Progenitor cell of endocrine pancreas (in vitro differentiated cells): ENCODE results near the gene BTBD17. TPM values are rescaled to one million over a fixed set of nuclear protein-coding genes. Genes with fewer than 3 reads are reported as not detected.
"Not testable (repeated sequence)": the region's sequence is repeated elsewhere in the genome, so short reads cannot be mapped to it uniquely, and the experiment has no call there.

Source experiments
- DNase-seq: peaks from one replicate; pipeline ENCODE4 v3.0.0; 2021; ENCODE audit warnings: low spot score; ENCODE audit not compliant: unreplicated experiment
- H3K27ac Mint-ChIP-seq: 2 replicates; pipeline ENCODE4 v1.8.0; 2021; ENCODE audit warnings: mild to moderate bottlenecking, moderate library complexity, mixed read lengths
- H3K27me3 Mint-ChIP-seq: 2 replicates; pipeline ENCODE4 v1.8.0; 2021; ENCODE audit warnings: mixed read lengths
- H3K36me3 Mint-ChIP-seq: 2 replicates; pipeline ENCODE4 v1.8.0; 2022; ENCODE audit warnings: mixed read lengths; ENCODE audit not compliant: insufficient read depth
- H3K4me1 Mint-ChIP-seq: 2 replicates; pipeline ENCODE4 v1.8.0; 2021; ENCODE audit warnings: low read depth, mixed read lengths
- H3K4me3 Mint-ChIP-seq: 2 replicates; pipeline ENCODE4 v1.8.0; 2021; ENCODE audit warnings: low read depth, mild to moderate bottlenecking, moderate library complexity, mixed read lengths
- H3K9me3 Mint-ChIP-seq: 2 replicates; pipeline ENCODE4 v1.8.0; 2021; ENCODE audit warnings: low read depth, mixed read lengths
- long read RNA-seq: library from polyadenylated mRNA; unstranded; transcript quantifications from one replicate; pipeline ENCODE4 v2.0.0, GENCODE V29; 2020
- total RNA-seq: library from RNA; stranded (reverse); gene quantifications from 2 replicates; pipeline ENCODE4 v1.2.1, GENCODE V29; 2021
- TF ChIP-seq, protein P1 (sequence below): fragments of 200-600 bp; sonication (generic); IDR thresholded peaks from one replicate; pipeline ENCODE4 v1.5.0; 2021; ENCODE audit warnings: antibody characterized with exemption, mild to moderate bottlenecking; ENCODE audit not compliant: unreplicated experiment

BTBD17 gene, protein sequence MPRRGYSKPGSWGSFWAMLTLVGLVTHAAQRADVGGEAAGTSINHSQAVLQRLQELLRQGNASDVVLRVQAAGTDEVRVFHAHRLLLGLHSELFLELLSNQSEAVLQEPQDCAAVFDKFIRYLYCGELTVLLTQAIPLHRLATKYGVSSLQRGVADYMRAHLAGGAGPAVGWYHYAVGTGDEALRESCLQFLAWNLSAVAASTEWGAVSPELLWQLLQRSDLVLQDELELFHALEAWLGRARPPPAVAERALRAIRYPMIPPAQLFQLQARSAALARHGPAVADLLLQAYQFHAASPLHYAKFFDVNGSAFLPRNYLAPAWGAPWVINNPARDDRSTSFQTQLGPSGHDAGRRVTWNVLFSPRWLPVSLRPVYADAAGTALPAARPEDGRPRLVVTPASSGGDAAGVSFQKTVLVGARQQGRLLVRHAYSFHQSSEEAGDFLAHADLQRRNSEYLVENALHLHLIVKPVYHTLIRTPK
- 2.8 and 3.4 TPM in 2 replicates for total RNA-seq
- long read RNA-seq: 0 reads

DNA sequence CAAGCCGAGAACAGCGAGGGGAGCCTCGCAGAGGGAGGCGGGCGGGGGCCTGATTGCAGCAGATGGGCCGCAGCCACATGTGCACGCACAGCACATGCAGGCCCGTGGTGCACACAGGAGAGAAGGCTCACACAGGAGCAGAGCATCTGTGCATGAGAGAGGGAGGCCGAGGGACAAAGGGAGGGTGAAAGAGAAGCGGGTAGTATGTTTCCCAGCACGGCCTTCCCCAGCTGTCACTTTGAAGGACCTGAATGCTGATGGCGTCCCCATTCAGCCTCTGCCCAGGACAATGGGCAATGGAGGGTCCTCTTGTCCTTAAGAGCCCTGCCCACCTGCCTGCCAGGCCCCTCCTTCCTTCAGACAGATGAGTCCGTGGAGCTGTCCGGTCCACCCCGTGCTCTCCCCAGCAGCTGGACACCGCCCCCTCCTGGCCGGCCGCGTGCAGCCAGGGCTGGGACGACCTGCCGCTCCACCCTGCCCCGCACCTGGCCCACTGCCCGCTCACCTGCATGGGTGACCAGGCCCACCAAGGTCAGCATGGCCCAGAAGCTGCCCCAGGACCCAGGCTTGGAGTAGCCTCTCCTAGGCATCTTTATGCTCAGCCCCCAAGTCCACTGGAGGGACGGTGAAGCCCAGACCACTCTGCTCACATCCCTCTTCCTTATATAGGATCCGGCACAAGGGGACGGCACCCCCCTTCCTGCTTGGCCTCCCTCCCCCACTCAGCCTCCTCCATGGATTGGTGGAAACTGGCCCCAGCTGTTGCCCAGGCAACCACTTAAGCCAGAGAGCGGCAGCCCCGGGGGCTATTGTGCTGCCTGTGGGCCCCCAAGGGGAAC is at the start of gene BTBD17:
TSS of gene BTBD17 (minus strand) at position 639 of the 839 bp plus-strand sequence. CDS start at position 590, 49 bp downstream.
- Mint-ChIP-seq H3K4me1 (peaks cover 7% of the 10 kb centered on the region), H3K9me3 (no peaks in the 10 kb centered on the region), H3K27ac (no peak within 1 kb of the TSS), H3K4me3 (no peak within 1 kb of the TSS), H3K27me3 (peaks cover 18% of the 10 kb centered on the region), H3K36me3 (no peaks in the 10 kb centered on the region)
- TF ChIP-seq, protein P1, sequence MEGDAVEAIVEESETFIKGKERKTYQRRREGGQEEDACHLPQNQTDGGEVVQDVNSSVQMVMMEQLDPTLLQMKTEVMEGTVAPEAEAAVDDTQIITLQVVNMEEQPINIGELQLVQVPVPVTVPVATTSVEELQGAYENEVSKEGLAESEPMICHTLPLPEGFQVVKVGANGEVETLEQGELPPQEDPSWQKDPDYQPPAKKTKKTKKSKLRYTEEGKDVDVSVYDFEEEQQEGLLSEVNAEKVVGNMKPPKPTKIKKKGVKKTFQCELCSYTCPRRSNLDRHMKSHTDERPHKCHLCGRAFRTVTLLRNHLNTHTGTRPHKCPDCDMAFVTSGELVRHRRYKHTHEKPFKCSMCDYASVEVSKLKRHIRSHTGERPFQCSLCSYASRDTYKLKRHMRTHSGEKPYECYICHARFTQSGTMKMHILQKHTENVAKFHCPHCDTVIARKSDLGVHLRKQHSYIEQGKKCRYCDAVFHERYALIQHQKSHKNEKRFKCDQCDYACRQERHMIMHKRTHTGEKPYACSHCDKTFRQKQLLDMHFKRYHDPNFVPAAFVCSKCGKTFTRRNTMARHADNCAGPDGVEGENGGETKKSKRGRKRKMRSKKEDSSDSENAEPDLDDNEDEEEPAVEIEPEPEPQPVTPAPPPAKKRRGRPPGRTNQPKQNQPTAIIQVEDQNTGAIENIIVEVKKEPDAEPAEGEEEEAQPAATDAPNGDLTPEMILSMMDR: peak; percentile 75
- DNase-seq: peak; percentile 52

DNA sequence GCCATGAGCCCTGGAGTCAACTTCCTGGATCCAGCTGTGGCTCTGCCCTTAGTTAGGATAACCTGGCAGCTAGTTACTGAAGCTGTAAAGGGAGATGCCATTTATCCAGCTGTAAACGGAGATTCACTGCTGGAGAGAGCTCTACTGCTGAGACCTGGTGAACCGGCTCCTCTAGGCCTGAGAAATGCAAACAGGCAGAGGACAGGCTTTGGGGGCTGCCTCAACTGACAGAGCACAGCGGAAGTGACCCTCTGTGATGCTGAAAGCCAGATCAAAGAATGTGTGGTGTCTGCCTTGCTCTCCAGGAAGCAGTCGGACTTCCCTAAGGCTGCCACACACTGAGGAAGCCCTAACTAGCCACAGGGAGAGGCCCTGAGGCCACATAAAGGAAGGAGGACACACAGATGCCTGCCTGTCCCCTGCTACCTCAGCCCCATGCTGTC is 48.4 kb upstream of the BTBD17 start:
- peaks cover 5% of the 10 kb centered on the region for H3K9me3 Mint-ChIP-seq

DNA sequence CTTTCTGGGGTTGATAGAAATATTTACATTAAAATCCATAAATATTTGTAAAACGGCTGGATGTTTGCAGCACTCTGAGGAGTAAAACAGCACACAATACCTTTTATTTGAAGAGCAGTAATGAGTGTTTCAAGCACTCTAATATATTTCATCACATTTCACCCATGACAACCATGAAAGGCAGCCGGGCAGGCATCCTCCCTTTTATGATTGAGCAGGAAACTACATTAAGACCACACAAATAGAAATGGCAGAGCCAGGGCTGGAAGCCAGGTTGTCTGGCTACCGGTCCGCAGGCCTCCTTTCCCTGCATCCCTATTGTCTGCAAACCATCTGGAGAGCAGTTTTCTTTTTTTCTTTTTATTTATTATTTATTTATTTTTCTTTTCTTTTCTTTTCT is 47.1 kb upstream of the BTBD17 start:
- Mint-ChIP-seq H3K4me3 (no peak overlapping the region), H3K27ac (no peak overlapping the region), H3K9me3 (peaks cover 5% of the 10 kb centered on the region), H3K36me3 (no peaks in the 10 kb centered on the region), H3K27me3 (peaks cover 3% of the 10 kb centered on the region), H3K4me1 (peaks cover 13% of the 10 kb centered on the region)
- no peak for DNase-seq
- TF ChIP-seq, protein P1: no peak

More for the DNA sequence above, 48.4 kb upstream of the BTBD17 start:
- Mint-ChIP-seq H3K4me3 (no peak overlapping the region), H3K36me3 (no peaks in the 10 kb centered on the region), H3K27ac (no peak overlapping the region), H3K4me1 (peaks cover 9% of the 10 kb centered on the region), H3K27me3 (no peaks in the 10 kb centered on the region)
- no peak for DNase-seq
- TF ChIP-seq, protein P1: no peak

DNA sequence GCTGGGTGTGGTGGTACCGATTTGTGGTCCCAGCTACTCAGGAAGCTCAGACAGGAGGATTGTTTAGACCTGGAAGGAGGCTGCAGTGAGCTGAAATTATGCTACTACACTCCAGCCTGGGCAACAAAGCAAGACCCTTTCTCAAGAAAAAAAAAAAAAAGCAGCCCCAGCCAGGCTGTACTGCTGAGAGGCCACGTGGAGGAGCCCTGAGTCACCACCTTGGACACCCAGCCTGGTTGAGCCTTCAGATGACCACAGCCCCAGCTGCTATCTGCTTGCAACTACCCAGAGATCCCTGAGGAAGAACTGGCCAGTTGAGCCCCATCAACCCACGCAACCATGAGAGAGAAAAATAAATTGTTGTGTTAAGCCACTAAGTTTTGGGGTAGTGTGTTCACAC is 46.6 kb upstream of the BTBD17 start:
- peaks cover 18% of the 10 kb centered on the region for H3K4me1 Mint-ChIP-seq
- no peak overlapping the region for H3K27ac Mint-ChIP-seq
- peaks cover 5% of the 10 kb centered on the region for H3K9me3 Mint-ChIP-seq
- peaks cover 3% of the 10 kb centered on the region for H3K27me3 Mint-ChIP-seq
- no peaks in the 10 kb centered on the region for H3K36me3 Mint-ChIP-seq
- H3K4me3 Mint-ChIP-seq: no peak overlapping the region
- DNase-seq: no peak
- TF ChIP-seq, protein P1: no peak

DNA sequence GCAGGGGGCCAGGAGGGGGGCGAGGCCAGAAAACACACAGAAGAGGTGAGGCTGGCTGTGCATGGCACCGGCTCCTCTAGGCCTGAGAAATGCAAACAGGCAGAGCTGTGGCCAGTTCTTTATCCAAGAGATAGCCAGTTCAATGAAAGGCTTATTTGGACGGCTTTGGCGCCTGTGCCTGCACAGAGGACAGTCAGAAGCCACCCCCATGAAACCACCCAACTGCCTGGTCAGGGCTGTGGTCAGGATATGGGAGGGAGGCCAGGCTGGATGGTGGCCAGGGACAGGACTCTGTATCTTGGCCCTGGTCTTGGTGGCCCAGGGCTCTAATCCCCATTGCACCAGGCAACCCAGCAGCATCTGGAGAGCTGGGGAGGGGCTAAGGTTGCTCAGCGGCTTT is 45.7 kb upstream of the BTBD17 start:
- Mint-ChIP-seq H3K4me3 (no peak overlapping the region), H3K36me3 (no peaks in the 10 kb centered on the region), H3K9me3 (peaks cover 5% of the 10 kb centered on the region), H3K4me1 (peaks cover 18% of the 10 kb centered on the region), H3K27ac (no peak overlapping the region), H3K27me3 (peaks cover 3% of the 10 kb centered on the region)
- TF ChIP-seq, protein P1: no peak
- no peak for DNase-seq

DNA sequence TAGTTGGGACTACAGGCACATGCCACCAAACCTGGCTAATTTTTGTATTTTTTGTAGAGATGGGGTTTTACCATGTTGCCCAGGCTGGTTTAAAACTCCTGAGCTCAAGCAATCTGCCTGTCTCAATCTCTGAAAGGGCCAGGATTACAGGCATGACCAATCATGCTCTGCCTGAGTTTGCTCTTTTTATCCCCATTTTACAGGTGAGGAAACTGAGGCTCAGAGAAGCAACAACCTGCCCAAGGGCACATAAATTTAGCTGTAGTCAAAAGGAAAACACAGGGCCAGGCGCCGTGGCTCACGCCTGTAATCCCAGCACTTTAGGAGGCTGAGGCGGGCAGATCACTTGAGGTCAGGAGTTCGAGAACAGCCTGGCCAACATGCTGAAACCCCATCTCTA is 43.6 kb upstream of the BTBD17 start:
- H3K36me3 Mint-ChIP-seq, H3K9me3 Mint-ChIP-seq, H3K4me3 Mint-ChIP-seq, H3K27ac Mint-ChIP-seq, DNase-seq, H3K27me3 Mint-ChIP-seq: not testable (repeated sequence)
- peaks cover 18% of the 10 kb centered on the region for H3K4me1 Mint-ChIP-seq
